H9 (cell line): ENCODE measurements around the gene ANKRD12. TPM values are rescaled to one million over a fixed set of nuclear protein-coding genes. Genes with fewer than 3 reads are reported as not detected.
A peak's percentile ranks its signal among the peaks of the same experiment; 100 is the strongest.

Experiments
- DNase-seq: peaks from one replicate; pipeline ENCODE4 v3.0.0-alpha.2; 2017
- H2AFZ ChIP-seq: one replicate; pipeline ENCODE4 v1.6.1; 2013; ENCODE audit warnings: mild to moderate bottlenecking, low read length, control low read depth, moderate library complexity
- H2AK5ac ChIP-seq: 2 replicates; pipeline ENCODE4 v1.6.1; 2013; ENCODE audit warnings: low read length, control low read depth, mixed read lengths; ENCODE audit not compliant: insufficient read length
- H2BK120ac ChIP-seq: one replicate; pipeline ENCODE4 v1.6.1; 2013; ENCODE audit warnings: low read depth, mild to moderate bottlenecking, low read length, control low read depth, inconsistent platforms; ENCODE audit not compliant: poor library complexity, severe bottlenecking
- H2BK12ac ChIP-seq: 2 replicates; pipeline ENCODE4 v1.6.1; 2013; ENCODE audit warnings: low read length, control low read depth, mixed read lengths, low read depth; ENCODE audit not compliant: insufficient read length
- H2BK15ac ChIP-seq: 2 replicates; pipeline ENCODE4 v1.6.1; 2013; ENCODE audit warnings: low read depth, low read length, control low read depth
- H2BK20ac ChIP-seq: one replicate; pipeline ENCODE4 v1.6.1; 2013; ENCODE audit warnings: low read depth, mild to moderate bottlenecking, low read length, control low read depth, inconsistent platforms; ENCODE audit not compliant: poor library complexity, severe bottlenecking
- H2BK5ac ChIP-seq: 2 replicates; pipeline ENCODE4 v1.6.1; 2013; ENCODE audit warnings: low read length, control low read depth, mixed read lengths; ENCODE audit not compliant: insufficient read length
- H3K14ac ChIP-seq: 2 replicates; pipeline ENCODE4 v1.6.1; 2013; ENCODE audit warnings: low read length, control low read depth; ENCODE audit not compliant: insufficient read depth
- H3K18ac ChIP-seq: 2 replicates; pipeline ENCODE4 v1.6.1; 2013; ENCODE audit warnings: low read depth, mild to moderate bottlenecking, mixed read lengths, low read length, control low read depth; ENCODE audit not compliant: insufficient read length
- H3K23ac ChIP-seq: 2 replicates; pipeline ENCODE4 v1.6.1; 2013; ENCODE audit warnings: low read length, control low read depth, mixed read lengths, low read depth; ENCODE audit not compliant: insufficient read length
- H3K23me2 ChIP-seq: 2 replicates; pipeline ENCODE4 v1.6.1; 2013; ENCODE audit warnings: low read depth, mild to moderate bottlenecking, mixed read lengths, low read length, control low read depth; ENCODE audit not compliant: insufficient read length, poor library complexity, severe bottlenecking
- H3K27ac ChIP-seq: 2 replicates; pipeline ENCODE4 v1.5.1; 2013; ENCODE audit warnings: low read length, control low read depth, mixed read lengths, low read depth; ENCODE audit not compliant: insufficient read length
- H3K27me3 ChIP-seq: 2 replicates; pipeline ENCODE4 v1.6.1; 2013; ENCODE audit warnings: low read length, control low read depth, inconsistent platforms; ENCODE audit not compliant: insufficient read depth
- H3K4ac ChIP-seq: 2 replicates; pipeline ENCODE4 v1.6.1; 2013; ENCODE audit warnings: low read depth, mild to moderate bottlenecking, control low read depth, inconsistent platforms, low read length, moderate library complexity
- H3K4me1 ChIP-seq: 2 replicates; pipeline ENCODE4 v1.6.1; 2013; ENCODE audit warnings: low read length, control low read depth, inconsistent platforms; ENCODE audit not compliant: insufficient read depth
- H3K4me2 ChIP-seq: 2 replicates; pipeline ENCODE4 v1.6.1; 2013; ENCODE audit warnings: low read length, control low read depth, mixed read lengths; ENCODE audit not compliant: insufficient read length, insufficient read depth
- H3K56ac ChIP-seq: 2 replicates; pipeline ENCODE4 v1.6.1; 2013; ENCODE audit warnings: low read depth, mild to moderate bottlenecking, mixed read lengths, low read length, control low read depth; ENCODE audit not compliant: insufficient read length
- H3K79me1 ChIP-seq: 2 replicates; pipeline ENCODE4 v1.6.1; 2013; ENCODE audit warnings: low read depth, mild to moderate bottlenecking, moderate library complexity, low read length, control low read depth, inconsistent platforms; ENCODE audit not compliant: insufficient read depth, poor library complexity, severe bottlenecking
- H3K79me2 ChIP-seq: 2 replicates; pipeline ENCODE4 v1.6.1; 2013; ENCODE audit warnings: low read length, control low read depth, inconsistent platforms; ENCODE audit not compliant: insufficient read depth
- H3K9ac ChIP-seq: 2 replicates; pipeline ENCODE4 v1.6.1; 2013; ENCODE audit warnings: low read length, control low read depth, mixed read lengths; ENCODE audit not compliant: insufficient read length; ENCODE audit errors: extremely low read depth
- H3K9me3 ChIP-seq: one replicate; pipeline ENCODE4 v1.6.1; 2013; ENCODE audit warnings: low read depth, low read length, inconsistent platforms; ENCODE audit not compliant: control insufficient read depth
- H3T11ph ChIP-seq: one replicate; pipeline ENCODE4 v1.6.1; 2013; ENCODE audit warnings: mild to moderate bottlenecking, low read length, control low read depth, inconsistent platforms
- H4K20me1 ChIP-seq: one replicate; pipeline ENCODE4 v1.6.1; 2013; ENCODE audit not compliant: control insufficient read depth, insufficient read length, insufficient read depth
- H4K5ac ChIP-seq: 2 replicates; pipeline ENCODE4 v1.6.1; 2013; ENCODE audit warnings: low read depth, mild to moderate bottlenecking, mixed read lengths, low read length, control low read depth; ENCODE audit not compliant: insufficient read length
- H4K8ac ChIP-seq: replicated peaks from 2 replicates; pipeline ENCODE4 v1.6.1; 2013; ENCODE audit warnings: low read length, control low read depth, mixed read lengths, low read depth; ENCODE audit not compliant: insufficient read length
- H4K91ac ChIP-seq: 2 replicates; pipeline ENCODE4 v1.6.1; 2013; ENCODE audit warnings: low read depth, mild to moderate bottlenecking, moderate library complexity, mixed read lengths, low read length, control low read depth; ENCODE audit not compliant: insufficient read length
- H3K27ac Mint-ChIP-seq, 3 experiments: 2 replicates in 2 of 3; 3 replicates in 1 of 3; pipeline ENCODE4 v1.8.0; 2020 to 2021; ENCODE audit warnings: mixed read lengths in 3 of 3, mild to moderate bottlenecking in 1 of 3, moderate library complexity in 1 of 3
- H3K27me3 Mint-ChIP-seq: 2 replicates; pipeline ENCODE4 v1.8.0; 2021; ENCODE audit warnings: low read depth, mild to moderate bottlenecking, moderate library complexity, mixed read lengths
- H3K36me3 Mint-ChIP-seq, 3 experiments: 2 replicates in 2 of 3; 3 replicates in 1 of 3; pipeline ENCODE4 v1.8.0; 2020 to 2021; ENCODE audit warnings: low read depth in 3 of 3, mixed read lengths in 3 of 3; ENCODE audit not compliant: insufficient read depth in 1 of 3
- H3K4me1 Mint-ChIP-seq, 2 experiments: 2 replicates each; pipeline ENCODE4 v1.8.0; 2020; ENCODE audit warnings: mixed read lengths in 2 of 2
- H3K4me3 Mint-ChIP-seq, 2 experiments: 2 replicates in 1 of 2; 3 replicates in 1 of 2; pipeline ENCODE4 v1.8.0; 2020 to 2021; ENCODE audit warnings: mild to moderate bottlenecking in 2 of 2, mixed read lengths in 2 of 2, moderate library complexity in 1 of 2
- H3K9me3 Mint-ChIP-seq, 2 experiments: 2 replicates in 1 of 2; 3 replicates in 1 of 2; pipeline ENCODE4 v1.8.0; 2020; ENCODE audit warnings: mild to moderate bottlenecking in 2 of 2, mixed read lengths in 2 of 2, moderate library complexity in 1 of 2
- WGBS: extraction: QIAGEN DNeasy Blood & Tissue Kit; methylation state at CpG from one replicate; pipeline ENCODE4 v1.1.7; 2013; ENCODE audit warnings: missing lambda C conversion rate, low lambda C conversion rate, mixed read lengths; ENCODE audit not compliant: insufficient read length; ENCODE audit errors: extremely low coverage; 5-methylcytosine and 5-hydroxymethylcytosine counted together
- total RNA-seq: library from RNA; stranded (reverse); gene quantifications from 2 replicates; pipeline ENCODE4 v1.2.1, GENCODE V29; 2021
- TF ChIP-seq, protein P1 (sequence below): fragments of 200-600 bp; sonication (generic); conservative IDR thresholded peaks from 3 replicates; pipeline ENCODE4 v1.8.0; 2021; ENCODE audit warnings: antibody characterized with exemption, mild to moderate bottlenecking

ANKRD12 gene
- total RNA-seq, 1 experiment from 2014 or later, result 38.9 TPM

DNA sequence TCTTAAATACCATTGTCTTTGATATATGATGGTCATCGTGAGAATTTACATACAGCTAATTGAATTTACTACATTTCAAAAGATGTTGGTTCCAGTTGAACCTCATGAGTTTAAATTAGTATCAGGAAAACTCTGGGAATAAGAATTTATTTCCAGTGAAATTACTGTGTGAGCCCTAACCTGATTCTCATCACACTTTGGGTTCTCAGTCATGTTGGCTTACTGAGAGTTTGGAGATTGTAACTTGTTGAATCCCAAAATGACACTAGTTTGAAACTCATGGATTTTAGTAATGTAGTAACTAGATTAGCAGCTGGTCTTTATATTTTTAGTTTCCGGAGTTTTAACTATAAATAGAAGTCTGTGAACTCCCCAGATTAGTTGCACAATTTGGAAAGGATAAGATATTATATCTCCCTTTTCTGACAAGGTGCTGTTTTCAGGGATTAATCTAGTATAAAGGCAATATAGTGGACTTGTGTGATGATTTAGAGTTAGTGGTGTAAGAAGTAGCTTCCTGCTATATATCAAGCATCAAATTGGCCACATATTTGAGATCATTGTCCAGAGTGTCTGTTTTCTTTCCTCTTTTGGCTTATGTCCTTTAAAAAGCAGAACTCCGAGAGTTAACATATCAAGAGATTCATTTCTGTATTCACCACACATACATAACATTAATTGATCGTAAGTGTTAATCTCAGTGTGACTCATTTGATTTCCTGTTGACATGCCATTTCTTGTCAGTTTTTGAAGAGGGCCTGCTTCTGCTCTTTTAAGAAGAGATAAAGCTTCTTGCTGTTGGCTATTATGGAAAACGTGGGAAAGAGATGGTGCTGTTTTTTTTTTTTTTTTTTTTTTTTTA lies 18.4 kb upstream of the ANKRD12 start:
- no CpG with 5 or more reads among the region's 5 CpGs for WGBS
- H3K4me3 Mint-ChIP-seq, result no peak overlapping the region
- H3K27ac Mint-ChIP-seq, result peak overlapping the region in 1 of 3 experiments; percentile 57; a peak in 1 of 7 replicates
- no peak overlapping the region for H2BK15ac ChIP-seq
- peaks cover 23 to 30% of the 10 kb centered on the region in 2 experiments for H3K4me1 Mint-ChIP-seq
- no peak overlapping the region for H3K9ac ChIP-seq
- DNase-seq, result no peak
- H4K91ac ChIP-seq, result no peak overlapping the region
- no peak overlapping the region for H3K14ac ChIP-seq
- H2BK120ac ChIP-seq, result no peak overlapping the region
- no peaks in the 10 kb centered on the region for H3K23me2 ChIP-seq
- no peak overlapping the region for H3K27ac ChIP-seq
- TF ChIP-seq, protein P1, sequence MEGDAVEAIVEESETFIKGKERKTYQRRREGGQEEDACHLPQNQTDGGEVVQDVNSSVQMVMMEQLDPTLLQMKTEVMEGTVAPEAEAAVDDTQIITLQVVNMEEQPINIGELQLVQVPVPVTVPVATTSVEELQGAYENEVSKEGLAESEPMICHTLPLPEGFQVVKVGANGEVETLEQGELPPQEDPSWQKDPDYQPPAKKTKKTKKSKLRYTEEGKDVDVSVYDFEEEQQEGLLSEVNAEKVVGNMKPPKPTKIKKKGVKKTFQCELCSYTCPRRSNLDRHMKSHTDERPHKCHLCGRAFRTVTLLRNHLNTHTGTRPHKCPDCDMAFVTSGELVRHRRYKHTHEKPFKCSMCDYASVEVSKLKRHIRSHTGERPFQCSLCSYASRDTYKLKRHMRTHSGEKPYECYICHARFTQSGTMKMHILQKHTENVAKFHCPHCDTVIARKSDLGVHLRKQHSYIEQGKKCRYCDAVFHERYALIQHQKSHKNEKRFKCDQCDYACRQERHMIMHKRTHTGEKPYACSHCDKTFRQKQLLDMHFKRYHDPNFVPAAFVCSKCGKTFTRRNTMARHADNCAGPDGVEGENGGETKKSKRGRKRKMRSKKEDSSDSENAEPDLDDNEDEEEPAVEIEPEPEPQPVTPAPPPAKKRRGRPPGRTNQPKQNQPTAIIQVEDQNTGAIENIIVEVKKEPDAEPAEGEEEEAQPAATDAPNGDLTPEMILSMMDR, result no peak
- H3K4me1 ChIP-seq, result no peaks in the 10 kb centered on the region
- H3K23ac ChIP-seq, result no peak overlapping the region
- H3K27me3 ChIP-seq, result no peaks in the 10 kb centered on the region
- H2AFZ ChIP-seq, result no peak overlapping the region
- no peak overlapping the region for H3K56ac ChIP-seq
- H3K4ac ChIP-seq, result no peak overlapping the region
- no peak overlapping the region for H3T11ph ChIP-seq
- H2BK5ac ChIP-seq, result no peak overlapping the region
- H3K4me2 ChIP-seq, result no peak overlapping the region
- peaks cover 18 to 58% (median 50%) of the 10 kb centered on the region in 3 experiments; a peak in 6 of 7 replicates for H3K36me3 Mint-ChIP-seq
- H3K9me3 ChIP-seq, result no peaks in the 10 kb centered on the region
- no peak overlapping the region for H2BK20ac ChIP-seq
- H2BK12ac ChIP-seq, result no peak overlapping the region
- H4K8ac ChIP-seq, result no peak overlapping the region
- no peaks in the 10 kb centered on the region for H3K27me3 Mint-ChIP-seq
- peaks cover 12% of the 10 kb centered on the region; the same call in 1 of the 2 replicates for H3K79me2 ChIP-seq
- no peaks in the 10 kb centered on the region for H4K20me1 ChIP-seq
- no peaks in the 10 kb centered on the region for H3K9me3 Mint-ChIP-seq
- no peak overlapping the region for H2AK5ac ChIP-seq
- no peak overlapping the region for H3K18ac ChIP-seq
- H4K5ac ChIP-seq, result no peak overlapping the region
- no peaks in the 10 kb centered on the region for H3K79me1 ChIP-seq
